Measurements from ENCODE around the gene LGR6.
A peak's percentile ranks its signal among the peaks of the same experiment; 100 is the strongest.
"Not testable (repeated sequence)": the region's sequence is repeated elsewhere in the genome, so short reads cannot be mapped to it uniquely, and the experiment has no call there.

LGR6 gene

GRCh38 chr1:202160377-202160940 is 33.1 kb upstream of the LGR6 start, which contains the start of gene PTPN7:
TSS of gene PTPN7 (minus strand) at chr1:202160602. CDS start at chr1:202159402, 1,200 bp downstream.
- DNase-seq, result peak; percentile 77 to 82

- DNase-seq, result no peak
Measured at GRCh38 chr1:202161151-202162046, 32.2 kb upstream of the LGR6 start.

- DNase-seq, result peak; percentile 38 to 64
Measured at GRCh38 chr1:202162047-202162417, 31.6 kb upstream of the LGR6 start.

GRCh38 chr1:202162418-202163280 is 30.9 kb upstream of the LGR6 start:
- peak in 1 of 2 donors; percentile 51 for DNase-seq

GRCh38 chr1:202163281-202164270 is 30.0 kb upstream of the LGR6 start:
- DNase-seq, result no peak

GRCh38 chr1:202164271-202165037 is 29.1 kb upstream of the LGR6 start:
- DNase-seq, result peak; percentile 75 to 84

GRCh38 chr1:202165267-202165941 is 28.2 kb upstream of the LGR6 start:
- DNase-seq, result no peak

- DNase-seq, result no peak
Measured at GRCh38 chr1:202165942-202166843, 27.4 kb upstream of the LGR6 start.

- DNase-seq, result not testable (repeated sequence)
Measured at GRCh38 chr1:202167054-202167453, 26.5 kb upstream of the LGR6 start.

GRCh38 chr1:202167708-202168415 is 25.7 kb upstream of the LGR6 start:
- no peak for DNase-seq

GRCh38 chr1:202168861-202169260 is 24.7 kb upstream of the LGR6 start:
- DNase-seq, result no peak

GRCh38 chr1:202170726-202171125 is 22.9 kb upstream of the LGR6 start:
- DNase-seq, result no peak

- DNase-seq, result no peak
Measured at GRCh38 chr1:202171292-202172014, 22.1 kb upstream of the LGR6 start.

- DNase-seq, result no peak
Measured at GRCh38 chr1:202172015-202172355, 21.6 kb upstream of the LGR6 start.

GRCh38 chr1:202173993-202174392 is 19.6 kb upstream of the LGR6 start:
- DNase-seq, result no peak

- no peak for DNase-seq
Measured at GRCh38 chr1:202176949-202177927, 16.4 kb upstream of the LGR6 start.
